Esophagus muscularis mucosa (tissue), 4 donors: ENCODE measurements around the gene URB1.

Experiments
- CTCF ChIP-seq, 3 experiments: fragments of 200-600 bp in 2 of 3; fragments of 450-650 bp in 1 of 3; sonication (generic) in 2 of 3; IDR thresholded peaks; one replicate each; pipeline ENCODE4 v1.5.1; 2017 to 2019; ENCODE audit warnings: antibody characterized with exemption in 3 of 3, mild to moderate bottlenecking in 2 of 3, moderate library complexity in 1 of 3
- EP300 ChIP-seq: sonication (generic); formaldehyde crosslinking; IDR thresholded peaks from one replicate; pipeline ENCODE4 v1.6.1; 2017; ENCODE audit warnings: antibody characterized with exemption
- POLR2AphosphoS5 ChIP-seq, 2 donors: sonication (generic); formaldehyde crosslinking; IDR thresholded peaks; one replicate each; pipeline ENCODE4 v1.6.1; 2017; ENCODE audit warnings: antibody characterized with exemption in 2 of 2

GRCh38 chr21:32426592-32427051 is 33.8 kb upstream of the URB1 start:
- TF ChIP-seq CTCF (IDR thresholded peaks at IDR 0.05) (no peak), EP300 (no peak), POLR2AphosphoS5 (IDR thresholded peaks at IDR 0.05) (no peak)
